Measurements from ENCODE around the gene HIKESHI. TPM values are rescaled to one million over a fixed set of nuclear protein-coding genes. Genes with fewer than 3 reads are reported as not detected.
A peak's percentile ranks its signal among the peaks of the same experiment; 100 is the strongest.

Gene HIKESHI
- total and polyA plus RNA-seq, 2 of the 8 experiments (the other 6 are each of a cell fraction or from before 2014, with no cell fraction given) = 65.4 to 90.2 TPM

DNA sequence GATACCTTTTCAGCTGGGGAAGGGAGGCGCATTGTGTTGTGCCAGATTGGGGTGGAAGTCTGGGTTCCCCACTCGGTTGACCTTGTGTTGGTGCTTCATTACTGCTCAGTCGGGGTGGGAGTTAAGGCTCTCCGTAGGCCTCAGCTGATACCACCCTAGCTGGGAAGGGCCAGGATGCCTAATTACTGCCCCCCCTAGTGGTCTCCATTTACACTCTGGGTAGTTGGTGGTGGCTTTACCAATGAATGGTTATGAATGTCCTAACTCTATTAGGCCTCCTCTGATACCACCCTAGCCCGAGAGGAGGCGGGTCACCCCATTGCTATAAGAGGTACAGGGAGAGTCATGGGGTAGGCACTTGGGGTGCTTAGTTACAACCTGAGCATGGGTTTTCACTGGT lies 27.5 kb upstream of the HIKESHI start:
- Histone ChIP-seq H3K27me3 (replicated peaks in 1 of 4; ENCODE audit: control insufficient read depth in 3 of 4, extremely low read depth in 1 of 4, insufficient read depth in 3 of 4, low read length in 3 of 4) (no peaks in the 10 kb centered on the region), H4K91ac (replicated peaks; ENCODE audit: insufficient read length, low read length) (no peak overlapping the region), H3K56ac (replicated peaks; ENCODE audit: insufficient read length, low read depth, low read length) (no peak overlapping the region), H3K79me2 (ENCODE audit: control insufficient read depth in 1 of 2, insufficient read depth in 2 of 2, low read length in 2 of 2) (peaks cover 0 to 30% of the 10 kb centered on the region in 2 experiments; a peak in 2 of 4 replicates), H3K4me1 (replicated peaks in 1 of 4; ENCODE audit: control insufficient read depth in 3 of 4, insufficient read depth in 4 of 4, low read length in 3 of 4) (no peaks in the 10 kb centered on the region), H2BK12ac (ENCODE audit: low read depth, low read length) (no peak overlapping the region), H3K9ac (replicated peaks in 1 of 4; ENCODE audit: extremely low read depth in 1 of 4, low read depth in 3 of 4, low read length in 3 of 4) (no peak overlapping the region), H3K4ac (replicated peaks; ENCODE audit: insufficient read length, low read depth, low read length) (no peak overlapping the region), H3K9me3 (ENCODE audit: insufficient read depth in 2 of 2, low read depth in 1 of 2, low read length in 1 of 2) (no peaks in the 10 kb centered on the region), H4K5ac (ENCODE audit: insufficient read length, low read depth, low read length) (no peak overlapping the region), H3K23ac (ENCODE audit: insufficient read length) (no peak overlapping the region), H3K36me3 (ENCODE audit: control insufficient read depth in 2 of 4, insufficient read depth in 4 of 4, low read length in 3 of 4) (peaks cover 0 to 22% (median 5%) of the 10 kb centered on the region in 4 experiments; a peak in 6 of 8 replicates), H2AK5ac (ENCODE audit: low read depth, low read length) (no peak overlapping the region), H3K4me2 (ENCODE audit: insufficient read depth in 1 of 2, low read depth in 2 of 2, low read length in 2 of 2) (no peak overlapping the region), H2BK120ac (replicated peaks; ENCODE audit: low read depth, low read length) (no peak overlapping the region), H2BK20ac (ENCODE audit: low read length) (no peak overlapping the region), H2AFZ (ENCODE audit: low read length) (no peak overlapping the region), H2BK5ac (ENCODE audit: low read depth, low read length) (no peak overlapping the region), H3K14ac (ENCODE audit: insufficient read length) (no peak overlapping the region), H3K79me1 (ENCODE audit: low read depth, low read length) (peaks cover 2% of the 10 kb centered on the region; the same call in 1 of the 2 replicates), H3K23me2 (ENCODE audit: low read depth, low read length) (no peaks in the 10 kb centered on the region), H3K4me3 (ENCODE audit: extremely low read depth in 1 of 4, insufficient read depth in 2 of 4, low read depth in 3 of 4, low read length in 4 of 4) (no peak overlapping the region), H3K27ac (ENCODE audit: low read depth, low read length) (no peak overlapping the region), H4K20me1 (replicated peaks in 1 of 2; ENCODE audit: control insufficient read depth in 1 of 2, insufficient read depth in 2 of 2, low read length in 2 of 2) (no peaks in the 10 kb centered on the region), H3K18ac (ENCODE audit: extremely low read depth, low read length) (no peak overlapping the region), H4K8ac (ENCODE audit: extremely low read depth, insufficient read depth, low read length) (no peak overlapping the region), H2BK15ac (ENCODE audit: low read length) (no peak overlapping the region)
- CTCF ChIA-PET (ENCODE audit: partially characterized antibody) = interaction anchor here (0.6 to 2.2 kb wide), 9 partner anchors 10 to 792 kb away, joined by 3 to 13 read pairs (median 3); partner anchors contain the start of gene PICALM
- POLR2A ChIA-PET (ENCODE audit: partially characterized antibody) = interaction anchor here (1.1 kb wide), 1 partner anchor 10 kb away, joined by 3 read pairs; no protein-coding TSS in a partner anchor
- TF ChIP-seq CTBP2 (IDR thresholded peaks at IDR 0.05; ENCODE audit: borderline replicate concordance, insufficient read depth, insufficient read length, low read length) = no peak
- TF ChIP-seq CTCF (IDR thresholded peaks at IDR 0.05; ENCODE audit: control extremely low read depth in 1 of 3, insufficient read depth in 1 of 3, low read depth in 1 of 3, low read length in 3 of 3) = peak; percentile 54 to 75 (median 58)
- TF ChIP-seq RAD21 (IDR thresholded peaks at IDR 0.05 in 1 of 2, conservative IDR thresholded peaks at IDR 0.05 in 1 of 2; ENCODE audit: low read depth in 2 of 2, low read length in 2 of 2) = peak; percentile 31 to 58; a peak in 3 of 4 replicates
- TF ChIP-seq BCL11A (IDR thresholded peaks at IDR 0.05; ENCODE audit: low read depth in 2 of 2, low read length in 2 of 2) = no peak
- TF ChIP-seq HDAC6 (IDR thresholded peaks at IDR 0.05; ENCODE audit: low read depth, low read length) = no peak
- DNase-seq (ENCODE audit: low read depth in 1 of 2, low spot score in 2 of 2) = peak in 1 of 2 experiments; percentile 58
- peak; percentile 13 for FAIRE-seq
- WGBS, 2 experiments (ENCODE audit: extremely low coverage in 1 of 2, insufficient coverage in 1 of 2, insufficient read length in 1 of 2, insufficient replicate concordance in 2 of 2, low coverage in 1 of 2, low lambda C conversion rate in 2 of 2, missing lambda C conversion rate in 1 of 2) = 83% methylated on average over 6 of the region's 6 CpGs; no CpG with 5 or more reads in 1 of the 2 experiments
